ENCODE data around the gene BRIP1.
"Not testable (repeated sequence)": the region's sequence is repeated elsewhere in the genome, so short reads cannot be mapped to it uniquely, and the experiment has no call there.

GRCh38 chr17:61887733-61888132 lies 24.4 kb upstream of the BRIP1 start:
- not testable (repeated sequence) for TF ChIP-seq CTCF (IDR thresholded peaks at IDR 0.05; ENCODE audit: low read depth, low read length)
- TF ChIP-seq, protein P1, sequence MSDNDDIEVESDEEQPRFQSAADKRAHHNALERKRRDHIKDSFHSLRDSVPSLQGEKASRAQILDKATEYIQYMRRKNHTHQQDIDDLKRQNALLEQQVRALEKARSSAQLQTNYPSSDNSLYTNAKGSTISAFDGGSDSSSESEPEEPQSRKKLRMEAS (IDR thresholded peaks at IDR 0.05; ENCODE audit: low read depth, low read length) = not testable (repeated sequence)

Data from NB4 (cell line).